Panc1 (cell line): ENCODE data around the gene PCBP2. TPM values are rescaled to one million over a fixed set of nuclear protein-coding genes. Genes with fewer than 3 reads are reported as not detected.

ENCODE experiments used
- ATAC-seq: fragments of 200-7000 bp; cut with Tn5 transposase; 2 replicates; pipeline ENCODE4 v1.9.1; 2020; ENCODE audit warnings: mild to moderate bottlenecking, moderate library complexity
- BruUV-seq: library from RNA; stranded (reverse); fragments of 400-500 nt; replicated peaks from 2 replicates; lab custom pipeline; 2021; lab: Mats Ljungman, UMichigan
- CTCF ChIA-PET: fragments of 300-600 bp; sonication (Branson Sonifier 250); formaldehyde crosslinking; loops from one replicate; lab custom pipeline; 2022; ENCODE audit warnings: antibody characterized with exemption; lab: Charles Lee
- POLR2A ChIA-PET: fragments of 300-600 bp; sonication (Branson Sonifier 250); formaldehyde crosslinking; loops from one replicate; lab custom pipeline; 2022; ENCODE audit warnings: antibody characterized with exemption; lab: Charles Lee
- DNase-seq: peaks from one replicate; pipeline ENCODE4 v3.0.0-alpha.2; 2010; ENCODE audit warnings: low read depth, low spot score
- H3K27ac ChIP-seq: 2 replicates; pipeline ENCODE4 v1.5.1; 2011; ENCODE audit warnings: mild to moderate bottlenecking, low read length, inconsistent platforms
- H3K27me3 ChIP-seq: fragments of 200-500 bp; sonication (Bioruptor generic); 2 replicates; pipeline ENCODE4 v1.6.0; 2014; ENCODE audit warnings: low read length, inconsistent platforms; ENCODE audit not compliant: control insufficient read depth, insufficient read depth
- H3K36me3 ChIP-seq: fragments of 200-500 bp; sonication (Bioruptor generic); 2 replicates; pipeline ENCODE4 v1.5.1; 2014; ENCODE audit warnings: inconsistent platforms, mild to moderate bottlenecking, low read length, moderate library complexity; ENCODE audit not compliant: control insufficient read depth, insufficient read depth
- H3K4me1 ChIP-seq: 2 replicates; pipeline ENCODE4 v1.5.1; 2011; ENCODE audit warnings: inconsistent platforms, mild to moderate bottlenecking, low read length, moderate library complexity; ENCODE audit not compliant: control insufficient read depth, insufficient read depth
- H3K4me3 ChIP-seq, 2 experiments: 2 replicates each; pipeline ENCODE4 v1.5.1; 2011 to 2012; ENCODE audit warnings: low read depth in 2 of 2, low read length in 2 of 2, mild to moderate bottlenecking in 2 of 2, inconsistent platforms in 1 of 2, moderate library complexity in 1 of 2
- H3K9me3 ChIP-seq: fragments of 200-500 bp; sonication (Bioruptor generic); 2 replicates; pipeline ENCODE4 v1.5.1; 2014; ENCODE audit warnings: low read depth, mild to moderate bottlenecking, inconsistent platforms, low read length, moderate library complexity; ENCODE audit not compliant: control insufficient read depth, insufficient read depth
- CTCF ChIP-seq: fragments of 450-650 bp; IDR thresholded peaks from 2 replicates; pipeline ENCODE4 v1.5.1; 2017; ENCODE audit warnings: mild to moderate bottlenecking
- POLR2AphosphoS5 ChIP-seq: IDR thresholded peaks from 2 replicates; pipeline ENCODE4 v1.6.1; 2012; ENCODE audit warnings: mild to moderate bottlenecking, low read depth, low read length, moderate library complexity
- SIN3A ChIP-seq: IDR thresholded peaks from 2 replicates; pipeline ENCODE4 v1.6.1; 2012; ENCODE audit warnings: low read depth, mild to moderate bottlenecking, low read length, moderate library complexity, borderline replicate concordance; ENCODE audit not compliant: insufficient read depth
- TCF7L2 ChIP-seq: IDR thresholded peaks from 2 replicates; pipeline ENCODE4 v1.6.1; 2011; ENCODE audit warnings: mild to moderate bottlenecking, low read depth, low read length, inconsistent platforms
- in situ Hi-C: cut with HindIII; loops from 2 replicates; pipeline ENCODE4 v1.10.0; 2016; ENCODE audit warnings: low sequenced_read_pairs, low pct_unique_long_range_greater_than_20kb
- intact Hi-C: fragments of 100-400 bp; cut with micrococcal nuclease; formaldehyde crosslinking; loops from one replicate; pipeline ENCODE4 v1.10.0; 2022; ENCODE audit not compliant: unreplicated experiment
- total RNA-seq: library from RNA; stranded (reverse); gene quantifications from one replicate; pipeline ENCODE4 v1.2.1, GENCODE V29; 2021; ENCODE audit not compliant: unreplicated experiment
- TF ChIP-seq, protein P1 (sequence below), 2 experiments: IDR thresholded peaks; 2 replicates each; pipeline ENCODE4 v1.6.1; 2011 to 2012; ENCODE audit warnings: low read depth in 2 of 2, control low read depth in 1 of 2, low read length in 1 of 2, mild to moderate bottlenecking in 1 of 2, moderate library complexity in 1 of 2; ENCODE audit not compliant: insufficient read depth in 1 of 2

Gene PCBP2
- total RNA-seq, 1 experiment from 2014 or later = 836 TPM

DNA sequence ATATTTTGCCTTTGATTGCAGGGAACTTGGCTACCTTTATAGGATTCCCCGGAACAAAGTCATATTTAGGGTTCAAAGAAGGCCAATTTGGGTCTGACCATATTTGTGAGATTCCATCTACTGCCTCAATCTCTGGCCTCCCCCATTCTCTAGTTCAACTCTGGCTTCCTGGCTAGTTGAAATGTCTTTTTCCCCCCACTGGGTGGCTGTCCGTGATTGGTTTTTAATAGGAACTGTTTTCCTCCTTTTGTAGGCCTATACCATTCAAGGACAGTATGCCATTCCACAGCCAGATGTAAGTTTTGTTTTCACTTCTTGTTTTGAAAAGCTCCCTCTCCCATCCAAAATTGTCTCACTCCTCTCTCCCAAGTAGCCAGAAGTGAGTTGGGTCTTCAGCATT lies 13.8 kb downstream of the PCBP2 start:
- no TSS peak for BruUV-seq
- Histone ChIP-seq H3K36me3 (peaks cover 90% of the 10 kb centered on the region), H3K27ac (no peak overlapping the region), H3K27me3 (no peaks in the 10 kb centered on the region), H3K4me1 (peaks cover 6% of the 10 kb centered on the region), H3K9me3 (no peaks in the 10 kb centered on the region), H3K4me3 (no peak overlapping the region)
- TF ChIP-seq SIN3A (no peak), TCF7L2 (no peak), POLR2AphosphoS5 (peak; percentile 18; the same call in 1 of the 2 replicates)
- DNase-seq = no peak
- ChIA-PET POLR2A (no interaction called here), CTCF (no interaction called here)
- in situ Hi-C loops = no loop called here
- ATAC-seq = no peak
- intact Hi-C loops = no loop called here

- CTCF ChIA-PET = no interaction called here
- ATAC-seq = no peak
- peaks cover 84% of the 10 kb centered on the region for H3K36me3 ChIP-seq
Measured at GRCh38 chr12:53466640-53467039, 14.7 kb downstream of the PCBP2 start.

More at GRCh38 chr12:53466640-53467039, 14.7 kb downstream of the PCBP2 start:
- Histone ChIP-seq H3K4me3 (no peak overlapping the region), H3K27me3 (no peaks in the 10 kb centered on the region), H3K4me1 (peaks cover 6% of the 10 kb centered on the region; the same call in 1 of the 2 replicates), H3K27ac (no peak overlapping the region), H3K9me3 (no peaks in the 10 kb centered on the region)
- TF ChIP-seq, protein P1, sequence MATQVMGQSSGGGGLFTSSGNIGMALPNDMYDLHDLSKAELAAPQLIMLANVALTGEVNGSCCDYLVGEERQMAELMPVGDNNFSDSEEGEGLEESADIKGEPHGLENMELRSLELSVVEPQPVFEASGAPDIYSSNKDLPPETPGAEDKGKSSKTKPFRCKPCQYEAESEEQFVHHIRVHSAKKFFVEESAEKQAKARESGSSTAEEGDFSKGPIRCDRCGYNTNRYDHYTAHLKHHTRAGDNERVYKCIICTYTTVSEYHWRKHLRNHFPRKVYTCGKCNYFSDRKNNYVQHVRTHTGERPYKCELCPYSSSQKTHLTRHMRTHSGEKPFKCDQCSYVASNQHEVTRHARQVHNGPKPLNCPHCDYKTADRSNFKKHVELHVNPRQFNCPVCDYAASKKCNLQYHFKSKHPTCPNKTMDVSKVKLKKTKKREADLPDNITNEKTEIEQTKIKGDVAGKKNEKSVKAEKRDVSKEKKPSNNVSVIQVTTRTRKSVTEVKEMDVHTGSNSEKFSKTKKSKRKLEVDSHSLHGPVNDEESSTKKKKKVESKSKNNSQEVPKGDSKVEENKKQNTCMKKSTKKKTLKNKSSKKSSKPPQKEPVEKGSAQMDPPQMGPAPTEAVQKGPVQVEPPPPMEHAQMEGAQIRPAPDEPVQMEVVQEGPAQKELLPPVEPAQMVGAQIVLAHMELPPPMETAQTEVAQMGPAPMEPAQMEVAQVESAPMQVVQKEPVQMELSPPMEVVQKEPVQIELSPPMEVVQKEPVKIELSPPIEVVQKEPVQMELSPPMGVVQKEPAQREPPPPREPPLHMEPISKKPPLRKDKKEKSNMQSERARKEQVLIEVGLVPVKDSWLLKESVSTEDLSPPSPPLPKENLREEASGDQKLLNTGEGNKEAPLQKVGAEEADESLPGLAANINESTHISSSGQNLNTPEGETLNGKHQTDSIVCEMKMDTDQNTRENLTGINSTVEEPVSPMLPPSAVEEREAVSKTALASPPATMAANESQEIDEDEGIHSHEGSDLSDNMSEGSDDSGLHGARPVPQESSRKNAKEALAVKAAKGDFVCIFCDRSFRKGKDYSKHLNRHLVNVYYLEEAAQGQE (IDR thresholded peaks at IDR 0.05; ENCODE audit: insufficient read depth in 1 of 2, low read depth in 2 of 2, low read length in 1 of 2) = no peak
- no peak; the same call in 1 of the 2 replicates for TF ChIP-seq POLR2AphosphoS5
- TF ChIP-seq TCF7L2 = no peak
- TF ChIP-seq SIN3A = no peak
- no peak for TF ChIP-seq CTCF
- in situ Hi-C loops (no loop called here), intact Hi-C loops (no loop called here)
- no peak for DNase-seq
- no TSS peak for BruUV-seq
- POLR2A ChIA-PET = no interaction called here
